MM.1S (cell line): ENCODE results near the gene RAMACL.

ENCODE experiments used
- DNase-seq: peaks from one replicate; pipeline ENCODE4 v3.0.0-alpha.2; 2015
- H2AFZ ChIP-seq: fragments of 300-600 bp; sonication (generic); 2 replicates; pipeline ENCODE4 v1.6.0; 2016; ENCODE audit warnings: antibody characterized with exemption, low read length
- H3F3A ChIP-seq: fragments of 300-600 bp; sonication (generic); 2 replicates; pipeline ENCODE4 v1.6.1; 2016; ENCODE audit warnings: mild to moderate bottlenecking, antibody characterized with exemption, low read length, moderate library complexity, mixed read lengths; ENCODE audit not compliant: insufficient read depth
- H3K27ac ChIP-seq: fragments of 300-600 bp; sonication (generic); 2 replicates; pipeline ENCODE4 v1.5.1; 2016; ENCODE audit warnings: mild to moderate bottlenecking, low read length
- H3K27me3 ChIP-seq: fragments of 300-600 bp; sonication (generic); replicated peaks from 2 replicates; pipeline ENCODE4 v1.6.0; 2016; ENCODE audit warnings: low read length; ENCODE audit not compliant: insufficient read depth
- H3K36me3 ChIP-seq: fragments of 300-600 bp; sonication (generic); replicated peaks from 2 replicates; pipeline ENCODE4 v1.6.1; 2016; ENCODE audit warnings: mild to moderate bottlenecking, low read length, mixed read lengths; ENCODE audit not compliant: insufficient read depth
- H3K4me1 ChIP-seq: fragments of 300-600 bp; sonication (generic); 2 replicates; pipeline ENCODE4 v1.6.1; 2016; ENCODE audit warnings: low read length, mixed read lengths
- H3K4me2 ChIP-seq: fragments of 300-600 bp; sonication (generic); 2 replicates; pipeline ENCODE4 v1.6.0; 2016; ENCODE audit warnings: low read depth, low read length
- H3K4me3 ChIP-seq: fragments of 300-600 bp; sonication (generic); 2 replicates; pipeline ENCODE4 v1.5.1; 2016; ENCODE audit warnings: low read length, mixed read lengths
- H3K79me2 ChIP-seq: fragments of 300-600 bp; sonication (generic); 2 replicates; pipeline ENCODE4 v1.6.1; 2016; ENCODE audit warnings: mixed run types, low read length, mixed read lengths
- H3K9ac ChIP-seq: fragments of 300-600 bp; sonication (generic); 2 replicates; pipeline ENCODE4 v1.6.1; 2016; ENCODE audit warnings: low read length, mixed read lengths
- H3K9me2 ChIP-seq: fragments of 300-600 bp; sonication (generic); replicated peaks from 2 replicates; pipeline ENCODE4 v1.6.1; 2016; ENCODE audit warnings: mild to moderate bottlenecking, low read length, mixed read lengths; ENCODE audit not compliant: insufficient read depth
- H3K9me3 ChIP-seq: fragments of 300-600 bp; sonication (generic); replicated peaks from 2 replicates; pipeline ENCODE4 v1.6.1; 2016; ENCODE audit warnings: mild to moderate bottlenecking, low read length, mixed read lengths; ENCODE audit not compliant: insufficient read depth
- H4K20me1 ChIP-seq: fragments of 300-600 bp; sonication (generic); 2 replicates; pipeline ENCODE4 v1.6.1; 2016; ENCODE audit warnings: mild to moderate bottlenecking, low read length, moderate library complexity, mixed read lengths; ENCODE audit not compliant: insufficient read depth
- EZH2 ChIP-seq: fragments of 300-600 bp; sonication (generic); optimal IDR thresholded peaks from 2 replicates; pipeline ENCODE3; 2017; ENCODE audit warnings: low read depth, mild to moderate bottlenecking, antibody characterized with exemption, low read length, mixed read lengths
- EZH2phosphoT487 ChIP-seq: fragments of 300-600 bp; sonication (generic); IDR thresholded peaks from 2 replicates; pipeline ENCODE4 v1.6.1; 2018; ENCODE audit warnings: antibody characterized with exemption, low read length
- TF ChIP-seq, protein P1 (sequence below): fragments of 300-600 bp; sonication (generic); IDR thresholded peaks from 2 replicates; pipeline ENCODE4 v1.5.1; 2016; ENCODE audit warnings: antibody characterized with exemption, low read length, mixed read lengths

Gene RAMACL

DNA sequence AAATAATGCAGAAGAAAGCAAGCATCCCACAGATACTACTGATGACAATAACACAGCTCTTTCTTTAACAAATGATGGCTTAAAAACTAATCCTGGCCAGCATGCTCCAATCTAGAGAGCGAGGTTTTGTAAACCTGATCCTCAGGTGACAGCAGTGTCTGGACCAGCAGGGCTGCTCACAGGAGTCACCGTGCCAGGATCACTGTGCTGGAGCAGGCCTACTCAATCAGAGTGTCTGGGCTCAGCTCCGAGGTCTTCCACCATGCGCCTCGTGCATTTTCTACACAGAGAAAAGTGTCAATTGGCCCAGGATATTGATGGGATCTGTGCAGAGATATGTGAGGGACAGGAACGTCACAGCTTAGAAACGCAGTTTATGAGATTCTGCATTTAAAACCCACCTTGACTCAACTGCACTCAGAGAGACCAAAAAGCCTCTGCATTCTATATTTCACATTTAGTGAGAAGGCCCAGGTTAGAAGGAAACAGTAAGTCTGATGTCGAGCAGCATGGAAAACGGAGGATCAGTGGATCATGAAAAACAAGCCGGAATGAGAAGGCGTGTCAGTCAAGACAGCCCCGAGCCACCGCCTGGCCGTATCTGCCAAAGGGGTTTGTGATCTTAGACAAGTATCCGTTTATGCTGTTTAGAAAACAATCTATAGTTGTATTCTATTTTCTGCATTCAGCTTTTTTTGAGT is 7.8 kb downstream of the RAMACL start:
- Histone ChIP-seq H3K4me2 (no peak overlapping the region), H4K20me1 (no peaks in the 10 kb centered on the region), H3K9me3 (no peaks in the 10 kb centered on the region), H3F3A (no peaks in the 10 kb centered on the region), H3K79me2 (no peaks in the 10 kb centered on the region), H2AFZ (no peak overlapping the region), H3K27me3 (no peaks in the 10 kb centered on the region), H3K9me2 (no peaks in the 10 kb centered on the region), H3K36me3 (no peaks in the 10 kb centered on the region), H3K27ac (no peak overlapping the region), H3K4me1 (no peaks in the 10 kb centered on the region), H3K4me3 (no peak overlapping the region), H3K9ac (no peak overlapping the region)
- TF ChIP-seq, protein P1, sequence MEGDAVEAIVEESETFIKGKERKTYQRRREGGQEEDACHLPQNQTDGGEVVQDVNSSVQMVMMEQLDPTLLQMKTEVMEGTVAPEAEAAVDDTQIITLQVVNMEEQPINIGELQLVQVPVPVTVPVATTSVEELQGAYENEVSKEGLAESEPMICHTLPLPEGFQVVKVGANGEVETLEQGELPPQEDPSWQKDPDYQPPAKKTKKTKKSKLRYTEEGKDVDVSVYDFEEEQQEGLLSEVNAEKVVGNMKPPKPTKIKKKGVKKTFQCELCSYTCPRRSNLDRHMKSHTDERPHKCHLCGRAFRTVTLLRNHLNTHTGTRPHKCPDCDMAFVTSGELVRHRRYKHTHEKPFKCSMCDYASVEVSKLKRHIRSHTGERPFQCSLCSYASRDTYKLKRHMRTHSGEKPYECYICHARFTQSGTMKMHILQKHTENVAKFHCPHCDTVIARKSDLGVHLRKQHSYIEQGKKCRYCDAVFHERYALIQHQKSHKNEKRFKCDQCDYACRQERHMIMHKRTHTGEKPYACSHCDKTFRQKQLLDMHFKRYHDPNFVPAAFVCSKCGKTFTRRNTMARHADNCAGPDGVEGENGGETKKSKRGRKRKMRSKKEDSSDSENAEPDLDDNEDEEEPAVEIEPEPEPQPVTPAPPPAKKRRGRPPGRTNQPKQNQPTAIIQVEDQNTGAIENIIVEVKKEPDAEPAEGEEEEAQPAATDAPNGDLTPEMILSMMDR, result no peak
- TF ChIP-seq EZH2phosphoT487, result no peak
- TF ChIP-seq EZH2, result no peak
- DNase-seq, result no peak

DNA sequence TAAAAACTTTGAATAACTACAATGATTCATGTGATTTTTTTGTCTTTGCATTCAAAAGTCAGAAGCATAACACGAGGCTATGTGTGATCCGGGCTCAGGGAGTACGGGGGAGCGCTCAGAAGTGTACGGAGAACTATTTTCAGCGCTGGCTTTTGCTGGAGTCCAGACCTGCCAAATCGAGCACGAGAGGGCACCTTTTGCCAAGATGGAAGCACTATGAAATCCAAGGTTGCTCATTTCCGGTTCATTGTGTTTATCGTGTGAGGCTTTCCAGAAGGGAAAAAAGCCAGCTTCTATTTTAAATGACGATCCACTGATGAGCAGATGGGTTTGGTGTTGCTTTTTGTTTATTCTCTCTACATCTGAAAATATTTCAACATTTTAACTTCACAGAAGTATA is 11.3 kb downstream of the RAMACL start:
- no peak overlapping the region for H2AFZ ChIP-seq
- no peak overlapping the region for H3K4me2 ChIP-seq
- no peaks in the 10 kb centered on the region for H3K9me2 ChIP-seq
- no peaks in the 10 kb centered on the region for H3K9me3 ChIP-seq
- no peaks in the 10 kb centered on the region for H3F3A ChIP-seq
- no peak for DNase-seq
- no peaks in the 10 kb centered on the region for H3K27me3 ChIP-seq
- TF ChIP-seq EZH2phosphoT487, result no peak
- TF ChIP-seq, protein P1, result no peak
- no peaks in the 10 kb centered on the region for H3K4me1 ChIP-seq
- H4K20me1 ChIP-seq, result no peaks in the 10 kb centered on the region
- H3K9ac ChIP-seq, result no peak overlapping the region
- H3K36me3 ChIP-seq, result no peaks in the 10 kb centered on the region
- no peak overlapping the region for H3K4me3 ChIP-seq
- no peaks in the 10 kb centered on the region for H3K79me2 ChIP-seq
- H3K27ac ChIP-seq, result no peak overlapping the region

DNA sequence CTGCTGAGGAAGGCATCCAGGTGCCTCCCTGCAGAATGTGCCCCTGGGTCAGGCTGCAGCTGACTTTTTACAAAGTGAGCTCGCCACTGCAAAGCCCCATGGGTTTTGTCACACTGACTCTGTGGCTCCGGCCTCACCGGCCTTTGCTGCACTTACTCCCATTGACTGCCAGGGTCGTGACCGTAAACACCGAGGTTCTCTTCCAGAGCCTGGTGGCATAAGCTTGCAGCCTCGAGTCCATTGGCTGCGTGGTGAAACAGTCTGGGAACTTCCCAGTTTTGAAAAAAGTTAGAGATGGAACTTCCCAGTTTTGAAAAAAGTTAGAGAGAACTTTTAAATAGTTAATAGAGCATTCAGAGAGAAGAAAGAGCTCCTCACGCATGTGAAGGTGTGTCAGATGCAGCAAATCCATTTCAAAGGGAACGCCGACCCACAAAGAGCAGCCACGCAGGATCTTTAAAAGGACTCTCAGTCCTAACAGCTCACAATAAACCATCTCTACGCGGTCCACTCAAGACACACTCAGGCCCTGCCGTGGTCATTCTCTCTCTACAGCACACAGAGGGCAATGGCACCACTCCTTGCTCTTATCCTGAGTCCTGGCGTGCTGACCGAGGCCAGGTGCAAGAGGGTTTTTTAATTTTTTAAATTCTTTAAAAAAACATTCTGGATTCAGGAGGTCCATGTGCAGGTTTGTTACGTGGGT is 12.8 kb downstream of the RAMACL start:
- no peak for TF ChIP-seq EZH2
- TF ChIP-seq EZH2phosphoT487, result no peak
- no peak overlapping the region for H3K4me2 ChIP-seq

More for the DNA sequence above, 12.8 kb downstream of the RAMACL start:
- H4K20me1 ChIP-seq, result no peaks in the 10 kb centered on the region
- DNase-seq, result no peak
- no peak overlapping the region for H3K4me3 ChIP-seq
- no peaks in the 10 kb centered on the region for H3K27me3 ChIP-seq
- H3K36me3 ChIP-seq, result no peaks in the 10 kb centered on the region
- H3K9me3 ChIP-seq, result no peaks in the 10 kb centered on the region
- no peak overlapping the region for H2AFZ ChIP-seq
- H3F3A ChIP-seq, result no peaks in the 10 kb centered on the region
- no peaks in the 10 kb centered on the region for H3K79me2 ChIP-seq
- no peak overlapping the region for H3K9ac ChIP-seq
- no peaks in the 10 kb centered on the region for H3K4me1 ChIP-seq
- no peaks in the 10 kb centered on the region for H3K9me2 ChIP-seq
- no peak overlapping the region for H3K27ac ChIP-seq
